NB4 (cell line): Measurements from ENCODE around the gene RGS6.
A peak's percentile ranks its signal among the peaks of the same experiment; 100 is the strongest.

Experiments
- DNase-seq: peaks from one replicate; pipeline ENCODE4 v3.0.0; 2010; ENCODE audit warnings: low read depth
- H3K4me3 ChIP-seq: one replicate; pipeline ENCODE4 v1.5.1; 2011; ENCODE audit warnings: mild to moderate bottlenecking, low read depth, low read length, moderate library complexity
- MAX ChIP-seq: IDR thresholded peaks from 2 replicates; pipeline ENCODE4 v1.6.1; 2011; ENCODE audit warnings: low read depth, low read length
- MYC ChIP-seq: IDR thresholded peaks from 2 replicates; pipeline ENCODE4 v1.6.1; 2011; ENCODE audit warnings: low read depth, low read length
- POLR2A ChIP-seq: IDR thresholded peaks from 2 replicates; pipeline ENCODE4 v1.6.1; 2011; ENCODE audit warnings: mild to moderate bottlenecking; ENCODE audit not compliant: insufficient read length; ENCODE audit errors: extremely low read depth
- TF ChIP-seq, protein P1 (sequence below): IDR thresholded peaks from one replicate; pipeline ENCODE4 v1.5.1; 2012; ENCODE audit warnings: low read depth, low read length

The RGS6 gene

DNA sequence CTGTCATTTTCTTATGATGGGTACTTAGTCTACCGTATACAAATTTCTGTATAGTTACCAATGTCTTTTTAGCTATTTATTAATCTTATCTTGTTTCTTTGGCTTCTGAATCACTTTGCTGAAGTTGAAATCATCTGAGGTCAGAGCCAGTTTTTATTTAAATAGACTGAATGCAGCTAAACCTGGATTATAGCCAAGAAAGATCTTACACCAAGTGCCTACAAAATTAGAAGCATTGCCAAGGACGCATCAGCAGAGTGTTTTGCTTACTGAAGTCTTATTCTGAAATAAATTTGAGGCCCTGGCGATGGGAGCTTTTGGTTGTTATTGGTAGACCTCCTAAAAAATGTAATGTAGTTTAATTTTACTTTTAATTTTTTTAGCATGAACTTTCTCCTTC lies 128.2 kb downstream of the RGS6 start:
- H3K4me3 ChIP-seq, result no peak overlapping the region
- no peak for DNase-seq
- TF ChIP-seq MYC, result no peak

- peak; percentile 6 for DNase-seq
- H3K4me3 ChIP-seq, result no peak overlapping the region
- TF ChIP-seq MYC (no peak), POLR2A (no peak), MAX (no peak)
- TF ChIP-seq, protein P1, sequence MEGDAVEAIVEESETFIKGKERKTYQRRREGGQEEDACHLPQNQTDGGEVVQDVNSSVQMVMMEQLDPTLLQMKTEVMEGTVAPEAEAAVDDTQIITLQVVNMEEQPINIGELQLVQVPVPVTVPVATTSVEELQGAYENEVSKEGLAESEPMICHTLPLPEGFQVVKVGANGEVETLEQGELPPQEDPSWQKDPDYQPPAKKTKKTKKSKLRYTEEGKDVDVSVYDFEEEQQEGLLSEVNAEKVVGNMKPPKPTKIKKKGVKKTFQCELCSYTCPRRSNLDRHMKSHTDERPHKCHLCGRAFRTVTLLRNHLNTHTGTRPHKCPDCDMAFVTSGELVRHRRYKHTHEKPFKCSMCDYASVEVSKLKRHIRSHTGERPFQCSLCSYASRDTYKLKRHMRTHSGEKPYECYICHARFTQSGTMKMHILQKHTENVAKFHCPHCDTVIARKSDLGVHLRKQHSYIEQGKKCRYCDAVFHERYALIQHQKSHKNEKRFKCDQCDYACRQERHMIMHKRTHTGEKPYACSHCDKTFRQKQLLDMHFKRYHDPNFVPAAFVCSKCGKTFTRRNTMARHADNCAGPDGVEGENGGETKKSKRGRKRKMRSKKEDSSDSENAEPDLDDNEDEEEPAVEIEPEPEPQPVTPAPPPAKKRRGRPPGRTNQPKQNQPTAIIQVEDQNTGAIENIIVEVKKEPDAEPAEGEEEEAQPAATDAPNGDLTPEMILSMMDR, result no peak
Measured at GRCh38 chr14:72060917-72061316, 128.7 kb downstream of the RGS6 start.

- H3K4me3 ChIP-seq, result no peak overlapping the region
- no peak for DNase-seq
- TF ChIP-seq, protein P1, result no peak
Measured at GRCh38 chr14:72061718-72062117, 129.5 kb downstream of the RGS6 start.

GRCh38 chr14:72063761-72064282 lies 131.6 kb downstream of the RGS6 start:
- DNase-seq, result no peak
- no peak overlapping the region for H3K4me3 ChIP-seq
- TF ChIP-seq, protein P1, result no peak
- TF ChIP-seq MAX (no peak), MYC (no peak), POLR2A (no peak)

DNA sequence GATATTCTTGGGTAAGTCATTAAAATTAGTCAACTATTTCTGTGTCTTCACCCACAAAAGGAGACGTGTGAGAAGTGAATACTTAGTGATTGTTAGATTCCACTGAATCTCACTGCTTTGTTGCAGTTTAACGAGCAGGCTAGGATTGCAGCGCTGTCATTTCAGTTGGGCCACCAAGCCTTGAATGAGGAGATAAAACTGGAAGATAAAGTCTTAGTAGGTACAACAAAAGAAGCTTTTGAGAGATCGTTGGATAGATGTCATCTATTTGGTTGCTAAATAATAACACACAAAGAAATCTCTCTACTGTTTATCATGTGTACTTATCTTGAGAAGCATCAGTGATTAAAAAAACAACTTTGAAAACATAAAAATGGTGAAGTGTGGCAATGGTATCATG lies 132.3 kb downstream of the RGS6 start:
- DNase-seq, result no peak
- H3K4me3 ChIP-seq, result no peak overlapping the region
- TF ChIP-seq MAX (no peak), MYC (no peak), POLR2A (no peak)
- TF ChIP-seq, protein P1, result no peak

- DNase-seq, result no peak
- TF ChIP-seq MAX (no peak), MYC (no peak), POLR2A (no peak)
- TF ChIP-seq, protein P1, result no peak
- no peak overlapping the region for H3K4me3 ChIP-seq
Measured at GRCh38 chr14:72070458-72070857, 138.2 kb downstream of the RGS6 start.
